HG03571 (cell line): ENCODE measurements around the gene POLR2C.
A peak's percentile ranks its signal among the peaks of the same experiment; 100 is the strongest.
"Not testable (repeated sequence)": the region's sequence is repeated elsewhere in the genome, so short reads cannot be mapped to it uniquely, and the experiment has no call there.

Source experiments
- ATAC-seq: cut with Tn5 transposase; IDR thresholded peaks from one replicate; pipeline ENCODE4 v1.9.1; 2021; ENCODE audit not compliant: unreplicated experiment

POLR2C gene

GRCh38 chr16:57478396-57479204 lies 16.1 kb downstream of the POLR2C start:
- no peak for ATAC-seq

GRCh38 chr16:57479205-57479975 lies 16.9 kb downstream of the POLR2C start:
- ATAC-seq: no peak

GRCh38 chr16:57479976-57480753 lies 17.7 kb downstream of the POLR2C start:
- ATAC-seq: no peak

GRCh38 chr16:57480754-57481230 lies 18.3 kb downstream of the POLR2C start:
- no peak for ATAC-seq

GRCh38 chr16:57481421-57481820 lies 18.9 kb downstream of the POLR2C start:
- ATAC-seq: no peak

- ATAC-seq: no peak
These were observed 20.5 kb downstream of the POLR2C start for GRCh38 chr16:57482845-57483545.

- no peak for ATAC-seq
These were observed 21.4 kb downstream of the POLR2C start for GRCh38 chr16:57483725-57484514.

GRCh38 chr16:57484515-57485005 lies 22.1 kb downstream of the POLR2C start:
- no peak for ATAC-seq

GRCh38 chr16:57485091-57485915 lies 22.8 kb downstream of the POLR2C start:
- no peak for ATAC-seq

- ATAC-seq: peak; percentile 80
These were observed 23.7 kb downstream of the POLR2C start, which contains the start of gene DOK4 for GRCh38 chr16:57485916-57486857. TSS of gene DOK4 (minus strand) at chr16:57486493. CDS start at chr16:57479507, 6,986 bp downstream.

GRCh38 chr16:57486858-57487834 lies 24.7 kb downstream of the POLR2C start:
- no peak for ATAC-seq

- no peak for ATAC-seq
These were observed 26.8 kb downstream of the POLR2C start for GRCh38 chr16:57489229-57489628.

- no peak for ATAC-seq
These were observed 31.3 kb downstream of the POLR2C start for GRCh38 chr16:57493767-57494166.

- no peak for ATAC-seq
These were observed 34.6 kb downstream of the POLR2C start for GRCh38 chr16:57497121-57497520.

GRCh38 chr16:57498031-57498430 lies 35.6 kb downstream of the POLR2C start:
- ATAC-seq: no peak

- ATAC-seq: not testable (repeated sequence)
These were observed 37.5 kb downstream of the POLR2C start for GRCh38 chr16:57499941-57500340.
